Rectal smooth muscle tissue (tissue), 1 donor: Measurements from ENCODE around the gene CDK13.

Source experiments
- H3K27ac ChIP-seq: one replicate; pipeline ENCODE4 v1.7.0; 2013; ENCODE audit warnings: low read depth, low read length, inconsistent platforms
- H3K27me3 ChIP-seq: one replicate; pipeline ENCODE4 v1.7.0; 2013; ENCODE audit warnings: low read length; ENCODE audit not compliant: control insufficient read depth, insufficient read depth
- H3K36me3 ChIP-seq: one replicate; pipeline ENCODE4 v1.7.0; 2013; ENCODE audit warnings: low read length; ENCODE audit not compliant: control insufficient read depth, insufficient read depth
- H3K4me1 ChIP-seq: one replicate; pipeline ENCODE4 v1.7.0; 2013; ENCODE audit warnings: low read length; ENCODE audit not compliant: control insufficient read depth, insufficient read depth
- H3K4me3 ChIP-seq: one replicate; pipeline ENCODE4 v1.7.0; 2013; ENCODE audit warnings: low read length
- H3K9ac ChIP-seq: one replicate; pipeline ENCODE4 v1.7.0; 2013; ENCODE audit warnings: low read length

Gene CDK13

GRCh38 chr7:40000734-40001315 lies 50.8 kb downstream of the CDK13 start:
- no peak overlapping the region for H3K9ac ChIP-seq
- no peak overlapping the region for H3K4me3 ChIP-seq
- H3K4me1 ChIP-seq = no peaks in the 10 kb centered on the region
- H3K27ac ChIP-seq = no peak overlapping the region
- H3K27me3 ChIP-seq = no peaks in the 10 kb centered on the region
- no peaks in the 10 kb centered on the region for H3K36me3 ChIP-seq

- Histone ChIP-seq H3K36me3 (no peaks in the 10 kb centered on the region), H3K4me1 (no peaks in the 10 kb centered on the region), H3K27me3 (no peaks in the 10 kb centered on the region), H3K9ac (no peak overlapping the region), H3K27ac (no peak overlapping the region), H3K4me3 (no peak overlapping the region)
These were observed 51.6 kb downstream of the CDK13 start for GRCh38 chr7:40001649-40002048.

- Histone ChIP-seq H3K36me3 (no peaks in the 10 kb centered on the region), H3K9ac (no peak overlapping the region), H3K27me3 (no peaks in the 10 kb centered on the region), H3K27ac (no peak overlapping the region), H3K4me1 (no peaks in the 10 kb centered on the region), H3K4me3 (no peak overlapping the region)
These were observed 53.5 kb downstream of the CDK13 start for GRCh38 chr7:40003597-40003996.

- no peak overlapping the region for H3K27ac ChIP-seq
- H3K4me3 ChIP-seq = no peak overlapping the region
- H3K4me1 ChIP-seq = no peaks in the 10 kb centered on the region
- H3K9ac ChIP-seq = no peak overlapping the region
- H3K27me3 ChIP-seq = no peaks in the 10 kb centered on the region
- H3K36me3 ChIP-seq = no peaks in the 10 kb centered on the region
These were observed 58.3 kb downstream of the CDK13 start for GRCh38 chr7:40008223-40008815.

- Histone ChIP-seq H3K27me3 (no peaks in the 10 kb centered on the region), H3K9ac (no peak overlapping the region), H3K36me3 (no peaks in the 10 kb centered on the region), H3K27ac (no peak overlapping the region), H3K4me1 (no peaks in the 10 kb centered on the region), H3K4me3 (no peak overlapping the region)
These were observed 59.2 kb downstream of the CDK13 start for GRCh38 chr7:40009301-40009700.

- no peak overlapping the region for H3K27ac ChIP-seq
- no peaks in the 10 kb centered on the region for H3K27me3 ChIP-seq
- H3K4me3 ChIP-seq = no peak overlapping the region
- H3K4me1 ChIP-seq = no peaks in the 10 kb centered on the region
- H3K9ac ChIP-seq = no peak overlapping the region
- H3K36me3 ChIP-seq = no peaks in the 10 kb centered on the region
These were observed 64.3 kb downstream of the CDK13 start for GRCh38 chr7:40014376-40014775.

GRCh38 chr7:40015790-40016296 lies 65.8 kb downstream of the CDK13 start:
- no peaks in the 10 kb centered on the region for H3K27me3 ChIP-seq
- H3K9ac ChIP-seq = no peak overlapping the region
- no peaks in the 10 kb centered on the region for H3K4me1 ChIP-seq
- H3K4me3 ChIP-seq = no peak overlapping the region
- no peaks in the 10 kb centered on the region for H3K36me3 ChIP-seq
- H3K27ac ChIP-seq = no peak overlapping the region

GRCh38 chr7:40019558-40019957 lies 69.5 kb downstream of the CDK13 start:
- no peak overlapping the region for H3K9ac ChIP-seq
- no peaks in the 10 kb centered on the region for H3K27me3 ChIP-seq
- H3K4me3 ChIP-seq = no peak overlapping the region
- no peaks in the 10 kb centered on the region for H3K36me3 ChIP-seq
- H3K27ac ChIP-seq = no peak overlapping the region
- H3K4me1 ChIP-seq = no peaks in the 10 kb centered on the region

- Histone ChIP-seq H3K4me3 (no peak overlapping the region), H3K4me1 (no peaks in the 10 kb centered on the region), H3K27me3 (no peaks in the 10 kb centered on the region), H3K27ac (no peak overlapping the region), H3K9ac (no peak overlapping the region), H3K36me3 (no peaks in the 10 kb centered on the region)
These were observed 74.0 kb downstream of the CDK13 start for GRCh38 chr7:40024048-40024447.

- Histone ChIP-seq H3K4me1 (no peaks in the 10 kb centered on the region), H3K27ac (no peak overlapping the region), H3K4me3 (no peak overlapping the region), H3K27me3 (no peaks in the 10 kb centered on the region), H3K36me3 (no peaks in the 10 kb centered on the region), H3K9ac (no peak overlapping the region)
These were observed 74.8 kb downstream of the CDK13 start for GRCh38 chr7:40024841-40025240.

- H3K27ac ChIP-seq = no peak overlapping the region
- H3K36me3 ChIP-seq = no peaks in the 10 kb centered on the region
- no peaks in the 10 kb centered on the region for H3K4me1 ChIP-seq
- no peaks in the 10 kb centered on the region for H3K27me3 ChIP-seq
- H3K4me3 ChIP-seq = no peak overlapping the region
- H3K9ac ChIP-seq = no peak overlapping the region
These were observed 77.5 kb downstream of the CDK13 start for GRCh38 chr7:40027545-40027944.

GRCh38 chr7:40033826-40034225 lies 83.8 kb downstream of the CDK13 start:
- H3K36me3 ChIP-seq = no peaks in the 10 kb centered on the region
- H3K27ac ChIP-seq = no peak overlapping the region
- no peak overlapping the region for H3K4me3 ChIP-seq
- no peaks in the 10 kb centered on the region for H3K4me1 ChIP-seq
- no peak overlapping the region for H3K9ac ChIP-seq
- H3K27me3 ChIP-seq = no peaks in the 10 kb centered on the region

- Histone ChIP-seq H3K36me3 (no peaks in the 10 kb centered on the region), H3K9ac (no peak overlapping the region), H3K4me3 (no peak overlapping the region), H3K4me1 (no peaks in the 10 kb centered on the region), H3K27ac (no peak overlapping the region), H3K27me3 (no peaks in the 10 kb centered on the region)
These were observed 91.4 kb downstream of the CDK13 start for GRCh38 chr7:40041456-40041855.
